ENCODE results near the gene SH3BGRL.

GRCh38 chrX:81237516-81237915 is 35.6 kb downstream of the SH3BGRL start:
- TF ChIP-seq CTCF (IDR thresholded peaks at IDR 0.05) (no peak), ZFX (IDR thresholded peaks at IDR 0.05; ENCODE audit: borderline replicate concordance) (no peak)

Data from 22Rv1 (cell line).